GM19193 (cell line): ENCODE measurements around the gene KAZN.

Experiments used
- POLR2A ChIP-seq: IDR thresholded peaks from 4 replicates; pipeline ENCODE4 v1.6.1; 2011; ENCODE audit not compliant: insufficient read depth, insufficient read length; ENCODE audit errors: extremely low read depth

KAZN gene

DNA sequence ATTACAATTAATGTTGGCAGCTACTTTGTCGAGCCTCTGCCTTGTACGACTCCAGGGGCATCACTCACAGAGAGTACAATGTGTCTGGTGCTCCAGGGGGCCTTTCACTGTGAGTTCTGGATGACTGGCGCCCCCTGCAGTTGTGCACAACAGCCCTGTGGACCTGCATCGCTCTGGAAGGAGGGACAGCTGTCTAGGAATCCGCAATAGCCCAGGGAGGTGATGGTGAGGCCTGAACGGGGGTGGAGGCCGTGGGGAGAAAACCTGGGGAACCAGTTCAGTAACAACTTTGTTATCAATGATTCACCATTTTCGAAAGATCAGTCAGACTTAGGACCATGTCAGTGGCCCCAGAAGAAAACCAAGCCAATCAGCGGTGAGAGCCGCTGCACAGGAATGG, 189.1 kb downstream of the KAZN start:
- no peak for TF ChIP-seq POLR2A

DNA sequence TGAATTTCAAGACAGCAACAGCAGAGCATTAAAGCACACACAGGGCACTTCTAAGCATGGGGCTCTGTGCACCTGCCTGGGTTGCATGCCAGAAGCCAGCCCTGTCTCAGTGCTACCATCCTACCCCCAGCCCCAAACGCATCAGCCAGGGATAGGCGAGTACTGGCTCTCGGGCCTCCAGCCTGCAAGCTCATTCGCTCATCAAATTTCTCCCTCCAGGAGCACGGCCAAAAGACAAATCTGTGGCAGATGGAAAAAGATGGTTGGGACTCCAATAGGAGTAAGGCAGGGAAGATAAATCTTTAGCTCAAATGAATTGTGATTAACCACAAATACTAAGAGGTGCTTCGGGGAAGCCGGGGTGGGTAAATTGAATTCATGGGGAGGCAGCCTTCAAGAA, 189.6 kb downstream of the KAZN start:
- TF ChIP-seq POLR2A, result no peak

DNA sequence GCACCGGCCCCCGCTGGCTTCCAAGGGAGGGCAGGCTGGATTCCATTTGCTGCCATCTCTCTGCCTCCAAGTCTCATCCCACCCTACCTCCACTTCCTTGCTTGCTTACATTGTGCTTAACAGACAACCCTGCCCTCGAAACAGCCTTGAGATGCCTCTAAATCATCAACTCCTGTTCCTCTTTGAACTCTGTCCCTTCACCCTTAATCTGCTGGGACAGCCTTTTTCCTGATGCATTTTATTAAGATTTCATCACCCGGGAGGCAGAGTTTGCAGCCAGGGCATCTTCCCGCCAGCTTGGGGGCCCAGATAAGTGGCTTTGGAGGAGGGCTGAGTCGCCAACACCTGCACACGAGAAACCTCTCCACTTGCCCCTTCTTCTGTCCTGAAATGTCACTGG, 192.5 kb downstream of the KAZN start:
- TF ChIP-seq POLR2A, result no peak

DNA sequence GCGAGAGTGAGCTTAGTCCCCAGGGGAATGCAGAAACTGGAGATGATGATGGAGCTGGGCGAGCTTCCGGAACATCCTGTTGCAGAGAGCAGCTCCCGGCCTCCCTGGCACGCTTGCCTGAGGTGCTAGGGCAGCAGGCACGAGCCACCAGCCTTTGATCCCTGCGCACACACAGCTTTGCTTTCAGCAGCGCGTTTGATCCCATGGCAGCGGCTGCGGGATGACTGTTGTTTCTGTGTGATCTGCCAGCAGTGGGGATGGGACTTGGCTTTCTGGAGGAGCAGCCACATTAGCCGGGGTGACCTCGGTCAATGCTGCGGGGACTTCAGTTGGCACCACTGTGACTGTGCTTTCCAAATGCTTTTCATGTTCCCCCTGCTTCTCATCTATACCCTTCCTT, 193.2 kb downstream of the KAZN start:
- no peak for TF ChIP-seq POLR2A

DNA sequence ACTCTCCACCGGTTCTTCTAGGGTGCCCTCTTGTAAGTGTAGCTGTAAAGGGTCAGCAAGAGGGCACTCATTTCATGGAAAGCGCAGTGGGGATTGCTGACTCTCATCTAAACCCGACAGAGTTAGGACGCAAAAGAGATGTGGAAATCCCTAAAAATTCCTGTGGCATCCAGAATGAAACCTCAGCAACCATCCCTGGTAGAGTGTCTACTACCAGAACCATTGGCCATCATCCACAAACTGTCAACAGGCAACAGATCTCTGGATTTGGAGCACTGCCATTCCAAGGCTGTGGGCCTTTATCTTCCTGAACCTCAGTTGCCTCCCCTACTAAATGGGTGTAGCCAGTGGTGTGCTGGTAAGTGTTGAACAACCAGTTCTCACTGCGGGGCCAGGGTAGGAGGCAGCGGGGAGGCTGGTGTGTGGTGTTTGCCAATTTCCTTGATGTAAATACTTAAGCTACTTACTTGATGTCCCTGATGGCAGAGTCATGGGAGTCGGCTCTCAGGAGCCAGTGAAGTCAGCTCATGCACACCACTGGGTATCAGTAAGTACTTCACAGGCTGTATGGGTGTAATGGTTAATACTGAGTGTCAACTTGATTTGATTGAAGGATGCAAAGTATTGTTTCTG, 195.8 kb downstream of the KAZN start:
- no peak for TF ChIP-seq POLR2A

DNA sequence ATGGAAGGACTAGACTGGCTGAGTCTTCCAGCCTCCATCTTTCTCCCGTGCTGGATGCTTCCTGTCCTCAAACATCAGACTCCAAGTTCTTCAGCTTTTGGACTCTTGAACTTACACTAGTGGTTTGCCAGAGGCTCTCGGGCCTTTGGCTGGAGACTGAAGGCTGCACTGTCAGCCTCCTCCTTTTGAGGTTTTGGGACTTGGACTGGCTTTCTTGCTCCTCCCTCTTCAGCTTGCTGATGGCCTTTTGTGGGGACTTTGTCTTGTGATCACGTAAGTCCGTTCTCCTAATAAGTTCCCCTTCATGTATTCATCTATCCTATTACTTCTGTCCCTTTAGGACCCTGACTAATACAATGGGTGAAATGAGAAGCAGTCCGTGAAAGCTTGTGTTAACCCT, 196.4 kb downstream of the KAZN start:
- TF ChIP-seq POLR2A, result no peak

DNA sequence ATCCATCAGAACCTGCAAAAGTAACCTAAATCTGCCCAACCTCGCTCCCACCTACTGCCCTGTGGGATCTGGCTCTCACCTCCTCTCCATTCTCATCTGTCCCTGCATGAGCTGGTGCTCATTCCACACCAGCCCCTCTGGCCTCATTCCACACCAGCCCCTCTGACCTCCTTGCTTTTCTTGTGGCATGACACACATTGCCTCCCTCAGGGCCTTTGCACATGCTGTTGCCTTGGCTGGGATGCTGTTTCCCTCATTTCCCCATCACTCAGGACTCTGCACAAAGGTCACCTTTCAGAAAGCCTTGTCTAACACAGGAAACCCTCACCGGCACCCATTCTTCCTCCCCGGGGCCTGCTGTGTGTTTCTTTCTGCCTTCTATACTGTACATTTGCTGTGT, 197.1 kb downstream of the KAZN start:
- no peak for TF ChIP-seq POLR2A

DNA sequence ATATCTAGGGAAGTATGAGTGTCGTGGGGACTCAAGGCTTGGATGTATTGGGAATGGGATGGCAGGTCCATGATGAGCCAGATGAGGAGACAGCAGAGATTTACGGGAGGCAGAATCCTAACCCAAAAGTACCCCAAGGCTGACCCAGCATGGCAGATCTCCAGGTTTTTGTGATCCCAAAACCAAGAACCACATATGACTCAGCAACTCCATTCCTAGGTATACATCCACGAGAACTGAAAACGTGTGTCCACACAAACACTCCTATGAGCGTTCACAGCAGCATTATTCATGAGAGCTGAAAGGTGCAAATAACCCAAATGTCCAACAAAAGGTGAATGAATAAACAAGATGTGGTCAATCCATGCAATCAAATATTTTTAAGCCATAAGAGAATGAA, 201.5 kb downstream of the KAZN start:
- TF ChIP-seq POLR2A, result no peak

DNA sequence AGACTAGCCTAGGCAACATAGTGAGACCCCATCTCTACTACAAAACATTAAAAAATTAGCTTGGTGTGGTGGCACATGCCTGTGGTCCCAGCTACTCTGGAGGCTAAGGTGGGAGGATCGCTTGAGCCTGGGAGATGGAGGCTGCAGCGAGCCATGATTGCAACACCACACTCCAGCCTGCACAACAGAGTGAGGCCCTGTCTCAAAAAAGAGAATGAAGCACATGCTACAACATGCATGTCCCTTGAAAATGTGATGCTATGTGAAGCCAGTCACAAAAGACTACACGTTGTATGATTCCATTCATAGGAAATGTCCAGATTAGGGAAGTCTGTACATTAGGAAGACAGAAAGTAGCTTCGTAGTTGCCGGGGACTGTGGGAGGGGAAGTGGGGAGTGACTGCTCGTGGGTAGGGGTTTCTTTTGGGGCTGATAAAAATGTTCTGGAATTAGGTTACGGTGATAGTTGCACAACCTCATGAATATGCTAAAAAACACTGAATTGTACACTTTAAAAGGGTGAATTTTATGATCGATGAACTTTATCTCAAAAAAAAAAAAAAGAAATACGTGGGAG, 202.1 kb downstream of the KAZN start:
- TF ChIP-seq POLR2A, result no peak

DNA sequence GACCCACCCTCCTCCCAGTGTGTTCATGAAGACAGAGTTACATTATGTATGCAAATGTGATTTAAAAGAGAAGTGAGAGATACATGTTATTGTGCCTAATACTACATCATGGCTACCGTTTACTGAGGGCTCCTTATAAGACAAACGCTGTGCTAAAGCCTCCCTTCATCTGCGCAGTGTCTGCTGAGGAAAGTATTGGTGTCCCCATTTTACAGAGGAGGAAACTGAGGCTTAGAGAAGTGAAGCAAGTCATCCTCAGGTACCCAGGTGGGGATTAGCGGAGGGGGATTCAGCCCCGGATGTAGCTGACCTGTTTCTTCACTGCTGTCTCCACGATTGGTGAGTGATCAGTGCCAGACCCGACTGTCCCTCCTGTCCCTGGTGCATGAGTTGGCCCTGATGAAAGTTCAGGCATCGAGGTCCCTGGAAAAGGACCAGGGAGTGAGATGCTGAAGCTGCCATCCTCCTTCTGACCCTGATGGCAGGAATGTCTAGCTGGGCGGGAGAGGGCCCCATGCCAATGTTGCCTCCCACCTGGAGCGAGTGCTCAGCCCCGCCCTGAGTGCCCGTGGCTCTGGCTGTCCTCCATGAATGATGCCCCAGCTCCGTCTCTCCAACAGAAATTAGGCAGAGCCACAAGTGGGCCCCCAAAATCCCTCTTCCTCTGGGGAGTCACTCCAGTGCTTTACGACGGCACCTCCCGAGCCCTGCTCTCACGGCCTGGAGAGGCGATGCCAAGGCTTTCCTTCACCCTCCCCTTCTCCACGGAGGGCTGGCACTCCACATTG, 204.7 kb downstream of the KAZN start:
- TF ChIP-seq POLR2A, result no peak

DNA sequence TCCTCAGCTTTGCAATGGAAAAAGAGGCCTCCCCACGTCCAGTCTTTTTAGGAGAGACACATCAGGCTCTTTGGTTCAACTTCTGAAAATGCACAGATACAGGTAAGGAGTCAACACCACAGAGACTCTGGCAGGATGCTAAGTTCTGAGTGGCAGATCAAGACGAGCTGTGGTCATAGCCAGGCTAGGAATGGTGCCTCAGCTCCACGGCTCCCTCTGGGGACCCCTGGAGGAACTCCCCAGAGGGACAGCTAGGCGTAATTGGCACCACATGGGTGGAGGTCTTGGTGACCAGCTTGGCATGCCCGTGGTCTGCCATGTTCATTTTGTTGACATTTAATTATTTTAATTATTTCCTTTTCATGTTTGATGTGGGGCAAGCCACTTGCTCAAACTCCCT, 206.1 kb downstream of the KAZN start:
- TF ChIP-seq POLR2A, result no peak

DNA sequence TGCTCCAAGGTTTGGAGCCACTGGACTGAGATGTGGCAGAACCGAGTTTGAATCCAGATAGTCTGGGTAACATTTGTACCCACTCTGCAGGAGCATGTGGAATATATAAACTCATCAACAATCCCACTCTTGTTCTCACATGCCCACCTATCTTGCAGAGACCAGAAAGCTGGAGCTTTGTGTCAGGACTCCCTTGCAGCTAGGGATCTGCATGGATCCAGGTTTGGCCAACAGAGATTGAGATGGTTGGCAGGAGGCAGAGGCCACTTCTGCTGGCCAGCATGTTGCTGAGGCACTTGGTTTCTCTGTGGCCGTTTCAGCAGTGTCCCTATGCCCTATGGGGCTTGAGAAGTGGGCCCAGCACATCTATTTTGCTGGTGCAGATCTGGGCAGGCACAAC, 208.3 kb downstream of the KAZN start:
- TF ChIP-seq POLR2A, result no peak

DNA sequence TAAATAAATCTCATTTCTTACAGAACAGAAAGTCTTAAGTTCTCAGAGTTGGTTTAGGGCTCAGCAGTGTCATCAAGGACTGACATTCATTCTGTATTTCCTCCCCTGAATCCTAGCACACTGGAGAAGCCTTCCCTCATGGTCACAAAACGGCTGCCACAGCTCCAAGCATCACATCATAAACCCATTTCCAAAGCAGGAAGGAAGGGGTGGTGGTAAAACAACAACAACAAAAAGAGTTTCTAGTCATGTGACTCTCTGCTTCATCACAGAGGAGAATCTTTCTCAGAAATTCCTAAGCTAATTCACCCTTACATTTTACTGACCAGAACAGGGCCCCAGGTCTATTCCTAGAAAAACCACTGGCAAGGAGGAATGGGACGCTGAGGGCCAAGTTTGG, 210.3 kb downstream of the KAZN start:
- TF ChIP-seq POLR2A, result no peak

DNA sequence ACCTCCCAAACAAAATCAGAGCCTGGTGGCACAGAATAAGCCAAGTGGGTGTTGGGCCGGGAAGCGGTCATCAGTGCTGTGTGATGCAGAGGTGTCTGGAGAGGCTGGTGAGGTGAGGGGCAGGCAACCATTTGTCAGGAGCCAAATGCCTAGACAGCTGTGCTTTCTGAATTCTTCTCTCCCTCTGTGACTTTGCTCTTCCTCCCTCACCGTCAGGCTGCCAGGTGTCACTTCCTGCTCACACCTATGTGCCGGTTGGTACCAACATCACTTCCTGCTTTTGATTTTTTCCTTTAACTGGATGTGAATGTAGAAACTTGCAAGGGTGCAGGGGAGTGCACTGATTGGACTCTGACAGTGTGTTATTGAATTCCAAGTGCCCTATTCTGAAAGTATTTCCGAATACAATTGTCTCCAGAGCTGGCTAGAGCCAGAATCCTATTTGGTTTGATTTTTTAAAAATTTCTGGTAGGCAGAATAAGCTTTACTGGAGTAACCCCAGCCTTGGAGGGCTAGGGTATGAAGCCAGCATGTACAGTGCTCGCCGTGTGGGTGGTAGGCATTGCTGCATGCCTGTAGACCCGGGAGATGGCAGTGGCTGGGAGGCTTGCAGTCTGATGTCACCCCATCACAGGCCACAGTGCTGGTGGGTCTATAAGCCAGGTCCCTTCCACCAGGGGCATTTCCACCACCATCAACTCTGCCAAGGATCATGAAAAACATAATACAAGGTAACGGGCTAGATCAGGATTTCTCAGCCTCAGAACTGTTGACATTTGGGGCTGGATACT, 210.9 kb downstream of the KAZN start:
- no peak for TF ChIP-seq POLR2A

DNA sequence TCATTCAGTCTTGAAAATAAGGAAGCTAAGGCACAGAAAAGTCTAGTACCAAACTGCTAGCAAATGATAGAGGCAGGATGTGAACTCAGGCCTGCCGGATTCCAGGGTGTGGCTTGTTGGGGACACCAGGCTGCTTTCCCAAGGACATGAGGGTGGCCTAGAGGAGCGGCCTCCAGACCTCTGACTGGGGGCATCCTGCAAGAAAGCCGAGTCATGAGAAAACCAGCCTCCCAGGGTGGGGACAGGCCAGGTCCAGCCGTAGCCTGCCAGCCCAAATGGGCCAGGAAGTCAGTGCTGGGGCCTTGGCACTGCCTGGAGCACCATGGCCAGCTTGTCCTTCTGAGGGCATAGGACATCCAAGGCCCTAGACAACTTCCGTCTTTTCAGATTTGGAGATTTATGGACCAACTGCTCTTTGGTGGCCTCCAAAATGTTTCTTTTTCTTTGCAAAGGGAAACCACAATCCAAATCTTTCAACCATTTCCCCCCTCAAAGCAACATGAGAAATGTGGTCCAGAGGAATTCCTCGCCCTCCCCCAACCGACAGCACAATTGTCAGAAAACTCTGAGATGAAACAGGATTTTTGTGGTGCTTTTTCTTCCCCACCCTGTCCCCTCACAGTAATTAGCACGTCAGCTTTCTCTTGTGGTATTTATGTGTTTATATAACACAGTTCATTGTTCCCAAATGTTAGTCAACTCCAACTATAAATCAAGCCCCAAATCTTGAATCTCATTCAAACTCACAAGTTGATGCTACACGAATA, 212.3 kb downstream of the KAZN start:
- TF ChIP-seq POLR2A, result no peak

DNA sequence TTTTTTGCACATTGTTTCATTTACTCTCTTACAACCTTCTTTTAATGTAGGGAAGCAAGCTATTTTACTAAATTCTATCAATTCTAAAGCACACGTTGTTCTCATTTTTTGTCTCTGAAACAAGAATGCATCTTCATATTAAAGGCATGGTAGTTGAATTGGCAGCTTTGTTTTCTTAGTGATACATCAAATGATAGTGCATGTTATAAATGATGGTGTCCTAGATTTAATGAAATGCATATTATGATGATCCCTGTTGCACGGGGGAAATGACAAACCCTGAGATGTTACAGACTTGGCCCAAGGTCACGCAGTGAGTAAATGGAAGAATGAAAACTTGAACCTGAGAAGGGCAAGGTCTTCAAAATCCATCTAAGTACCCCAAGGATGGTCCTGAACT, 213.1 kb downstream of the KAZN start:
- TF ChIP-seq POLR2A, result no peak

DNA sequence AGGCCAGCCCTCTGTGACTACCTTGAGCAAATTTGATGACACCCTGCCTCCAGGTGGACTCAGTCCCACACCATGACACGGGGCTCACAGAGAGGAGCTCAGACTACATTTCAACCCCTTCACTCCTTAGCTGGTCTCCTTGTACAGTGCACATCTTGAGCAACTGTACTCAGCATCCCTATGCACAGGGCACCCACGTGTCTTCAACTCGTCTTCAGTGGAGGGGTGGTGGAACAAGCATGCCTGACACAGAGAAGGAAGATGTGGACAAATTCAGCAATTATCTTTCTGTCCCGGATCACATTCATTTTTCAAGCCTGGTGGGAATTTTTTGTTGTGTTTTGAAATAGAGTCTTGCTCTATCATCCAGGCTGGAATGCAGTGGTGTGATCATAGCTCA, 213.7 kb downstream of the KAZN start:
- TF ChIP-seq POLR2A, result no peak
